H9 (cell line): ENCODE measurements around the gene CCSER1. TPM values are rescaled to one million over a fixed set of nuclear protein-coding genes. Genes with fewer than 3 reads are reported as not detected.

Source experiments
- DNase-seq: peaks from one replicate; pipeline ENCODE4 v3.0.0-alpha.2; 2017
- H2AFZ ChIP-seq: one replicate; pipeline ENCODE4 v1.6.1; 2013; ENCODE audit warnings: mild to moderate bottlenecking, low read length, control low read depth, moderate library complexity
- H2AK5ac ChIP-seq: 2 replicates; pipeline ENCODE4 v1.6.1; 2013; ENCODE audit warnings: low read length, control low read depth, mixed read lengths; ENCODE audit not compliant: insufficient read length
- H2BK120ac ChIP-seq: one replicate; pipeline ENCODE4 v1.6.1; 2013; ENCODE audit warnings: low read depth, mild to moderate bottlenecking, low read length, control low read depth, inconsistent platforms; ENCODE audit not compliant: poor library complexity, severe bottlenecking
- H2BK12ac ChIP-seq: 2 replicates; pipeline ENCODE4 v1.6.1; 2013; ENCODE audit warnings: low read length, control low read depth, mixed read lengths, low read depth; ENCODE audit not compliant: insufficient read length
- H2BK15ac ChIP-seq: 2 replicates; pipeline ENCODE4 v1.6.1; 2013; ENCODE audit warnings: low read depth, low read length, control low read depth
- H2BK20ac ChIP-seq: one replicate; pipeline ENCODE4 v1.6.1; 2013; ENCODE audit warnings: low read depth, mild to moderate bottlenecking, low read length, control low read depth, inconsistent platforms; ENCODE audit not compliant: poor library complexity, severe bottlenecking
- H2BK5ac ChIP-seq: 2 replicates; pipeline ENCODE4 v1.6.1; 2013; ENCODE audit warnings: low read length, control low read depth, mixed read lengths; ENCODE audit not compliant: insufficient read length
- H3K14ac ChIP-seq: 2 replicates; pipeline ENCODE4 v1.6.1; 2013; ENCODE audit warnings: low read length, control low read depth; ENCODE audit not compliant: insufficient read depth
- H3K18ac ChIP-seq: 2 replicates; pipeline ENCODE4 v1.6.1; 2013; ENCODE audit warnings: low read depth, mild to moderate bottlenecking, mixed read lengths, low read length, control low read depth; ENCODE audit not compliant: insufficient read length
- H3K23ac ChIP-seq: 2 replicates; pipeline ENCODE4 v1.6.1; 2013; ENCODE audit warnings: low read length, control low read depth, mixed read lengths, low read depth; ENCODE audit not compliant: insufficient read length
- H3K23me2 ChIP-seq: 2 replicates; pipeline ENCODE4 v1.6.1; 2013; ENCODE audit warnings: low read depth, mild to moderate bottlenecking, mixed read lengths, low read length, control low read depth; ENCODE audit not compliant: insufficient read length, poor library complexity, severe bottlenecking
- H3K27ac ChIP-seq: 2 replicates; pipeline ENCODE4 v1.5.1; 2013; ENCODE audit warnings: low read length, control low read depth, mixed read lengths, low read depth; ENCODE audit not compliant: insufficient read length
- H3K27me3 ChIP-seq: 2 replicates; pipeline ENCODE4 v1.6.1; 2013; ENCODE audit warnings: low read length, control low read depth, inconsistent platforms; ENCODE audit not compliant: insufficient read depth
- H3K4ac ChIP-seq: 2 replicates; pipeline ENCODE4 v1.6.1; 2013; ENCODE audit warnings: low read depth, mild to moderate bottlenecking, control low read depth, inconsistent platforms, low read length, moderate library complexity
- H3K4me1 ChIP-seq: 2 replicates; pipeline ENCODE4 v1.6.1; 2013; ENCODE audit warnings: low read length, control low read depth, inconsistent platforms; ENCODE audit not compliant: insufficient read depth
- H3K4me2 ChIP-seq: 2 replicates; pipeline ENCODE4 v1.6.1; 2013; ENCODE audit warnings: low read length, control low read depth, mixed read lengths; ENCODE audit not compliant: insufficient read length, insufficient read depth
- H3K56ac ChIP-seq: 2 replicates; pipeline ENCODE4 v1.6.1; 2013; ENCODE audit warnings: low read depth, mild to moderate bottlenecking, mixed read lengths, low read length, control low read depth; ENCODE audit not compliant: insufficient read length
- H3K79me1 ChIP-seq: 2 replicates; pipeline ENCODE4 v1.6.1; 2013; ENCODE audit warnings: low read depth, mild to moderate bottlenecking, moderate library complexity, low read length, control low read depth, inconsistent platforms; ENCODE audit not compliant: insufficient read depth, poor library complexity, severe bottlenecking
- H3K79me2 ChIP-seq: 2 replicates; pipeline ENCODE4 v1.6.1; 2013; ENCODE audit warnings: low read length, control low read depth, inconsistent platforms; ENCODE audit not compliant: insufficient read depth
- H3K9ac ChIP-seq: 2 replicates; pipeline ENCODE4 v1.6.1; 2013; ENCODE audit warnings: low read length, control low read depth, mixed read lengths; ENCODE audit not compliant: insufficient read length; ENCODE audit errors: extremely low read depth
- H3K9me3 ChIP-seq: one replicate; pipeline ENCODE4 v1.6.1; 2013; ENCODE audit warnings: low read depth, low read length, inconsistent platforms; ENCODE audit not compliant: control insufficient read depth
- H3T11ph ChIP-seq: one replicate; pipeline ENCODE4 v1.6.1; 2013; ENCODE audit warnings: mild to moderate bottlenecking, low read length, control low read depth, inconsistent platforms
- H4K20me1 ChIP-seq: one replicate; pipeline ENCODE4 v1.6.1; 2013; ENCODE audit not compliant: control insufficient read depth, insufficient read length, insufficient read depth
- H4K5ac ChIP-seq: 2 replicates; pipeline ENCODE4 v1.6.1; 2013; ENCODE audit warnings: low read depth, mild to moderate bottlenecking, mixed read lengths, low read length, control low read depth; ENCODE audit not compliant: insufficient read length
- H4K8ac ChIP-seq: replicated peaks from 2 replicates; pipeline ENCODE4 v1.6.1; 2013; ENCODE audit warnings: low read length, control low read depth, mixed read lengths, low read depth; ENCODE audit not compliant: insufficient read length
- H4K91ac ChIP-seq: 2 replicates; pipeline ENCODE4 v1.6.1; 2013; ENCODE audit warnings: low read depth, mild to moderate bottlenecking, moderate library complexity, mixed read lengths, low read length, control low read depth; ENCODE audit not compliant: insufficient read length
- H3K27ac Mint-ChIP-seq, 3 experiments: 2 replicates in 2 of 3; 3 replicates in 1 of 3; pipeline ENCODE4 v1.8.0; 2020 to 2021; ENCODE audit warnings: mixed read lengths in 3 of 3, mild to moderate bottlenecking in 1 of 3, moderate library complexity in 1 of 3
- H3K27me3 Mint-ChIP-seq: 2 replicates; pipeline ENCODE4 v1.8.0; 2021; ENCODE audit warnings: low read depth, mild to moderate bottlenecking, moderate library complexity, mixed read lengths
- H3K36me3 Mint-ChIP-seq, 3 experiments: 2 replicates in 2 of 3; 3 replicates in 1 of 3; pipeline ENCODE4 v1.8.0; 2020 to 2021; ENCODE audit warnings: low read depth in 3 of 3, mixed read lengths in 3 of 3; ENCODE audit not compliant: insufficient read depth in 1 of 3
- H3K4me1 Mint-ChIP-seq, 2 experiments: 2 replicates each; pipeline ENCODE4 v1.8.0; 2020; ENCODE audit warnings: mixed read lengths in 2 of 2
- H3K4me3 Mint-ChIP-seq, 2 experiments: 2 replicates in 1 of 2; 3 replicates in 1 of 2; pipeline ENCODE4 v1.8.0; 2020 to 2021; ENCODE audit warnings: mild to moderate bottlenecking in 2 of 2, mixed read lengths in 2 of 2, moderate library complexity in 1 of 2
- H3K9me3 Mint-ChIP-seq, 2 experiments: 2 replicates in 1 of 2; 3 replicates in 1 of 2; pipeline ENCODE4 v1.8.0; 2020; ENCODE audit warnings: mild to moderate bottlenecking in 2 of 2, mixed read lengths in 2 of 2, moderate library complexity in 1 of 2
- CTCF ChIP-seq: fragments of 200-600 bp; sonication (generic); conservative IDR thresholded peaks from 3 replicates; pipeline ENCODE4 v1.8.0; 2021; ENCODE audit warnings: antibody characterized with exemption, mild to moderate bottlenecking
- total RNA-seq: library from RNA; stranded (reverse); gene quantifications from 2 replicates; pipeline ENCODE4 v1.2.1, GENCODE V29; 2021

Gene CCSER1
- total RNA-seq, 1 experiment from 2014 or later: 0.37 TPM

- Histone ChIP-seq H3K27me3 (no peaks in the 10 kb centered on the region), H2BK5ac (no peak overlapping the region), H3K9ac (no peak overlapping the region), H3K14ac (no peak overlapping the region), H3K18ac (no peak overlapping the region), H3K4me2 (peak overlapping the region; percentile 51), H2AFZ (no peak overlapping the region), H3T11ph (no peak overlapping the region), H3K79me1 (no peaks in the 10 kb centered on the region), H3K4me1 (no peaks in the 10 kb centered on the region; the same call in 1 of the 2 replicates), H3K27ac (no peak overlapping the region), H4K91ac (no peak overlapping the region), H2BK120ac (no peak overlapping the region), H3K56ac (no peak overlapping the region), H2BK20ac (no peak overlapping the region), H4K20me1 (no peaks in the 10 kb centered on the region), H4K8ac (no peak overlapping the region), H2AK5ac (no peak overlapping the region), H3K4ac (no peak overlapping the region), H3K9me3 (no peaks in the 10 kb centered on the region), H2BK12ac (no peak overlapping the region), H3K79me2 (no peaks in the 10 kb centered on the region), H2BK15ac (no peak overlapping the region), H3K23ac (no peak overlapping the region), H3K23me2 (no peaks in the 10 kb centered on the region), H4K5ac (no peak overlapping the region)
- peaks cover 29 to 39% of the 10 kb centered on the region in 2 experiments for H3K4me1 Mint-ChIP-seq
- H3K9me3 Mint-ChIP-seq: peaks cover 5% of the 10 kb centered on the region in 2 experiments; a peak in 4 of 5 replicates
- H3K4me3 Mint-ChIP-seq: no peak overlapping the region; a peak in 1 of 5 replicates
- H3K36me3 Mint-ChIP-seq: peaks cover 5 to 8% (median 6%) of the 10 kb centered on the region in 3 experiments
- no peak for TF ChIP-seq CTCF
- H3K27ac Mint-ChIP-seq: peak overlapping the region in 2 of 3 experiments; percentile 70 to 72; a peak in 4 of 7 replicates
- no peak for DNase-seq
- no peaks in the 10 kb centered on the region for H3K27me3 Mint-ChIP-seq
These were observed 1450.7 kb downstream of the CCSER1 start for GRCh38 chr4:91577864-91578263.
